HG03097 (cell line): ENCODE data around the gene CPS1.

ENCODE experiments used
- ATAC-seq: cut with Tn5 transposase; IDR thresholded peaks from one replicate; pipeline ENCODE4 v1.9.1; 2021; ENCODE audit not compliant: unreplicated experiment, low FRiP score

CPS1 gene

GRCh38 chr2:210556329-210556980 is at the start of gene CPS1:
TSS of gene CPS1 (plus strand) at chr2:210556599. CDS start at chr2:210556734, 135 bp downstream.
- no peak for ATAC-seq

DNA sequence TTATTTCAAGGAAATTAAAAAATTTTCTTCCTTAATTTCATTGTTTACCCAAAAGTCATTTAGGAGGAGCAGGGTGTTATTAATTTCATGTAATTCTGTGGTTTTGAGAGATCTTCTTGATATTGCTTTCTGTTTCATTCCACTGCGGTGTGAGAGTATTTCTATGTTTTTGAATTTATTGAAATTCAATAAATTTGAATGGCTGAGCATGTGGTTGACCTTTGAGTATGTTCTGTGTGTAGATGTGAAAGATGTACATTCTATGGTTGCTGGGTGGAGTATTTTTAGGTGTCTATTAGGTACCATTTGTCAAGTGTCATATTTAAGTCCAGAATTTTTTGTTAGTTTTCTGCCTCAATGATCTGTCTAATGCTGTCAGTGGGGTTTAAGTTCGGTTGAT is 40.5 kb upstream of the CPS1 start:
- ATAC-seq, result no peak

GRCh38 chr2:210517264-210517663 is 39.1 kb upstream of the CPS1 start:
- no peak for ATAC-seq

DNA sequence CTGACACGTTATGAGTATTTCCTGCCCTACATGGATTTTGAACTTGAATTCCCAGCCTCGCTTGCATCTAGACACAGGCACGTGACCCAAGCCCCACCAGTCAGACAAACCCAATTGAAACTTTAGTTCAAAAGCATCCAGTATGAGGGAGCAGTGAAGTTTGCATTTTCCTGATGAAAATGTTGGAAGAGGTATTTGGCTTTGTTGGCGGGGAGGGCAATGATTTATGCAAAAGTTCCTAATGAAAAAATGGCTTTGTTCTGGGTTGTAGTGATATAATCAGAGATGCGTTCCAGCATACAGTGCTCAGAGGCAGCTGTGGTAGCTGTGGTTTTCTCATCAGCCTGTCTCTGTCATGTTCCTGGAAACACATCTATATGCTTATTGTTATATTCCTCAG is 36.8 kb upstream of the CPS1 start:
- no peak for ATAC-seq

DNA sequence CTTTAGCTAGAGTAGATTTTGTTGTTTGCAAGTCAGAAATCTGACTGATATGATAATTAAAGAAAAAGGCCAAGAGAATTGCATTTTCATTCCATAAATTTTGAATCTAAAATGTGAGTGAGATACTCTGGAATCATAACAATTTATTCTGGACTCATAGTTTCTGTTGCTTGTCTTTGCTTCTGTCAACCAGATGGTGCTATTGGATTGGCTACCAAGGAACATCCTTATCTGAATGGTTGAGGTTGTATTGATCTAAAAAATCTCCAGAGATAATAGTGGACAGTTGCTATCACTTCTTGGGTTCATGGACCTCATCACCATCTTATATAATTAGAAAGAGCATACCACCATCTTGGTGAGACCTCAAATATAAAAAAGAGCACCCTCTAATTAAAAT is 34.0 kb upstream of the CPS1 start:
- no peak for ATAC-seq

- ATAC-seq, result no peak
These were observed 32.6 kb upstream of the CPS1 start for GRCh38 chr2:210523650-210524289.

GRCh38 chr2:210524533-210524932 is 31.9 kb upstream of the CPS1 start:
- no peak for ATAC-seq

GRCh38 chr2:210527286-210527685 is 29.1 kb upstream of the CPS1 start:
- peak; percentile 88 for ATAC-seq

- no peak for ATAC-seq
These were observed 27.7 kb upstream of the CPS1 start for GRCh38 chr2:210528716-210529115.

DNA sequence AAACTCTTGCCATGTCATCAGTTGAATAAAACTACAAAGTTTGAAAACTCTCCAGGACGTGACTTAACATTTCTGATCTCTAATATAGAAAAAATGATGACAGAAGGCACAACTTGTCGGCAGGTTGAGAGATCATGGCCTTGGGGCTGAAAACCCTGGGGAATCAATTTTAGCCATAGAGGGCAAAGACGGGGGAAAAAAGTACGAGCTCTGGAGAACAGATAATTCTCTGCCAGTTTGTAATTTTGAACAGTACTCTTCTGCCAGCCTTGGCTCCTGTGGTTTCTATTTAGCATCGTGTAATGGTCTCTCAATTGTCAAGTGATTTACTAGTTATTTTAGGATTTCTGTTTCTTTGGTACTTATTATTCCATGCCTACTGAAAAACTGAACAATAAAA is 25.3 kb upstream of the CPS1 start:
- ATAC-seq, result no peak

DNA sequence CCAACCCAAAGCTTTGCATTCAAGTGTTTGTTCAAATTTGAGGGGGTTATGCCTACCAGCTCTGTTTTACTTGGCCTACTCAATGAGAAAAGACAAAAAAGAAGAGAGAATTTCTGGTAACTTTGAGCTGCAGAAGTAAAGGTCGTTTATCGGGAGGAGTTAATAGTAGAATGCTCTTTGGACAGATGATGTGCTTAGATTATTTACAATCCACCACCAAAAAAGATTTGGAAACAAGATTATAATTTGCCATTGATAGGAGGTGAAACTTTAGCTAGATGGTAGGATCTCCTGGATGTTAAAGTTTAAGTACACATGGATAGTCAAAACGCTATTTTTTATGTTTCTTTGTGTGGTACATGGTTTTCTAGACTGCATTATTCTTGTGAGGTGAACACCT is 24.9 kb upstream of the CPS1 start:
- ATAC-seq, result no peak

GRCh38 chr2:210533389-210533788 is 23.0 kb upstream of the CPS1 start:
- ATAC-seq, result no peak

DNA sequence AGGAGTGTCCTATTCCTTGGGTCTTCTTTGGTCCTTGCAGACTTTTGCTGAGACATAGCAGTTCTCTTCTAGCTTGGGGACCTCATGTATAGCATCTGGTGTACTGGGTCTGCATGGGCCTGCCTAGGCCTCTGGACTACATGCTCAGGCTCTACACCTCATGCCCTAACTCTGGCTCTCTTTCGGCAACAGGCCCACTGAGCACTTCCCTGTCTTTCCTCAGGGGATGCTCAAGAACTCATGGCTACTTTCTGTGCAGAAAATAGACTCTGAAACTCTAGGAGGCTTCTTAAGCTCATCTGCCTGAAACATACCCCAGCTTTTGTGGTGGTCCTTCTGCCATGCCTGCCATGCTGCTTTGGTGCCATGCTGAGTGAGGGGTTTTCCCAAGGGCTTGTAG is 21.5 kb upstream of the CPS1 start:
- no peak for ATAC-seq

DNA sequence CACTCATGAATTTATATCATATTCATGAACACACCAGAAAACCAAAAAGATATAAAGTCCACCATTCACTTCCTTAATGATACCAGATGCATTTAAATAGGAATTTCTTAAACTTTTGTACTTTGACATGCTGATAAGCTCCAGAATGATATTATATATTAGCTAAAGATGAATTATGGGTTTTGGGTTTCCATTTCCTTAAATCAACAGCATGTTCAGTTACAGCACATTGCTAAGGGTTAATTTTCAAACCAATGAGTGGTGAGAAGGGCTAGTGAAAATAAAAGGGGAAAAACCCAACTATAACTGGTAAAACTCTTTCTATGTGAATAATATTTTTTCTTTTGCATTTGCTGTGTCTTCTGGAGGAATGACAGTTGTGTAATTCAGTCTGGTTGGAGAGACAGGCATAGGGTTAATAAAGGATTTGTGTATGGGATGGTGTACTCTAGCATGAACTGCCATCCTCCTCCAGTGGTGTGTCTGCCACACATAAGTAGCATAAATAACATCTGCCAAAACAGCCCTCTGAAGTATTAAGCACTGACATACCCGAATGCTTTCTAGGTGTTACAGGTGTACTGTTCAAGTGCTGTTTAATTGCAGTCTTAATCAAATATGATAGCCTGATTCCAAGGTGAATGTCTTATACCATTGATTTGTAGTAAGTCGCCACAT is 19.3 kb upstream of the CPS1 start:
- ATAC-seq, result peak; percentile 77

DNA sequence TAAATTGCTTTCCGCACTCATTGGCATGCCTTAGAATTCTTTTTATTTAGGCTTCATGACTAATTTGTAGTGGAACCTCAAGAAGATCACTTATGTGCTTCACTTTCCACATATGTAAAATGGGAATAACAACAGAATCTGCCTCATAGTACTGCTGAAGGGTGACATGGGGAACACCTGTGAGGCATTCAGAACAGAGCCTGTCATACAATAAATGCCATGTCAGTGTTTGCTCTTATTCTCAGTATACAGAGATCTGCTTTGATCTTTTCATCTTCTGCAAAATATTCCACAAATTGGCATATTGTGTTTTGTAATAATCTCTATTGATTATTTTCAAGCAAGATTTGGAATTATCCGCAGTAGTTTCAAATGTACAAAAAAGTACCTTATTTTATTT is 17.4 kb upstream of the CPS1 start:
- no peak for ATAC-seq

- no peak for ATAC-seq
These were observed 16.6 kb upstream of the CPS1 start for GRCh38 chr2:210539578-210540416.

- ATAC-seq, result no peak
These were observed 15.9 kb upstream of the CPS1 start for GRCh38 chr2:210540471-210540870.

DNA sequence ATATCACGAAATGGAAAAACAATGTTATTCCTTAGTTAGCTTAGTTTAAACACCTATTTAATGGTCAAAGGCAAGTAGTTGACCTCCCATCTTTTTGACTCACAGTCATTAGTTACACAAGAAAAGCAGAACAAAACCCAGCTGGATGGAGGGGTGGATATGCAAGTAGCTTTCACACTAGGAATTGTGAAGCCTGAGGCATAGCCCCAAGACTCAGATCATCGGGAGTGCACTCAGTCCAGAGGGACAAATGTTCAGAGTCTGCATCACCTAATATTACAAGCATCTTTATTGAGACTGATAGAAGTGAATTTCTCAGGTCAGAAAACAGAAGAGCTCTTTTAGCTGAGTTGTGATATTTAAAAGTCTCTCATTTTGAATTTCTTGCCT is 15.5 kb upstream of the CPS1 start:
- no peak for ATAC-seq

GRCh38 chr2:210541290-210541902 is 15.0 kb upstream of the CPS1 start:
- ATAC-seq, result no peak

DNA sequence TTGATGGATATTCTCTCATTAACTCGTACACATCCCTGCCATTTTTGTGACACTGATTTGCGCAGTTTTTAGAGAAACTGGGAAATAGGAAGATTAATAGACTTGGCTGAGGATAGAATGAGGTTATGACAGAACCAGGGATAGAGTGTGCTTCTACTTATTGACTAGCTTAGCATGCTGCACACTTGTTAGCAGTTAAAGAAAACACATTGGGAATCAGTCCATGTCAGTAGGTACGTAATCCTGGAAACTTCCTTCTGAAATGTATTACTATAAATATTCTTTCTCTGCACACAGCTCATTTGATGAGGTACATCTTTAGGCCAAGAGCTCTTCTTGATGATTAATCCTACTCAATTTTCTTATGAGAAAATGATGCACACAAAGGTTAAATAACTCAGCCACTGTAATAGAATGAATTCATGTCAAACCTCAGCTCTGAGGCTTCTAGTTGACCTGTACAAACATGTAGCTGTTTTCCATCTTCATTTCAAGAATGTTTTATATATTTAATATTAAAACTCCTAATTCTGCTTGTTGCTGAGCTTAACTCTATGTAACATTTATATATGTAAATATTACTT is 12.3 kb upstream of the CPS1 start:
- no peak for ATAC-seq
